ENCODE data around the gene ADRA2A. TPM values are rescaled to one million over a fixed set of nuclear protein-coding genes. Genes with fewer than 3 reads are reported as not detected.

Gene ADRA2A
- 0.19 and 0.98 TPM in 2 replicates for total RNA-seq

GRCh38 chr10:111076682-111077478 is at the start of gene ADRA2A:
Gene ADRA2A (plus strand): TSS chr10:111077029. CDS start chr10:111077997, 968 bp downstream.

Small RNA genes within 50 kb of the gene (small RNA-seq; reads per million reads assigned to genes)
- not detected for gene AL355863.1

Other genes starting within 250 kb of the ADRA2A start
- 48.1 and 60.4 TPM in 2 replicates for gene PDCD4, start 205.1 kb upstream of the ADRA2A start, total RNA-seq
- 21.2 and 45.9 TPM in 2 replicates for gene BBIP1, start 157.8 kb upstream of the ADRA2A start, total RNA-seq
- 44.4 and 55.7 TPM in 2 replicates for gene SHOC2, start 157.4 kb upstream of the ADRA2A start, total RNA-seq